ENCODE measurements around the gene BCL7C. TPM values are rescaled to one million over a fixed set of nuclear protein-coding genes. Genes with fewer than 3 reads are reported as not detected.

Gene BCL7C
- total RNA-seq, 1 experiment from 2014 or later = 42.5 TPM

Small RNA genes lying within 50 kb of the gene (small RNA-seq; reads per million reads assigned to genes)
- gene MIR4519 = not detected
- not detected for gene MIR762

Other genes starting within 250 kb of the BCL7C start
- gene PRR14, start 243.1 kb downstream of the BCL7C start, total RNA-seq (2014; rRNA removed; shearing (Covaris generic)) = 11.0 and 26.6 TPM in 2 replicates
- 20.0 and 23.1 TPM in 2 replicates for gene FBRS, start 235.6 kb downstream of the BCL7C start, total RNA-seq (2014; rRNA removed; shearing (Covaris generic))
- 17.3 and 22.9 TPM in 2 replicates for gene SRCAP, start 194.9 kb downstream of the BCL7C start, total RNA-seq (2014; rRNA removed; shearing (Covaris generic))
- gene PHKG2, start 145.7 kb downstream of the BCL7C start, total RNA-seq (2014; rRNA removed; shearing (Covaris generic)) = 24.8 and 25.7 TPM in 2 replicates
- gene CFAP119, start 132.0 kb downstream of the BCL7C start, total RNA-seq (2014; rRNA removed; shearing (Covaris generic)) = 5.7 and 5.9 TPM in 2 replicates
- gene RNF40, start 131.8 kb downstream of the BCL7C start, total RNA-seq (2014; rRNA removed; shearing (Covaris generic)) = 96.2 and 104 TPM in 2 replicates
- 14.5 and 15.9 TPM in 2 replicates for gene ZNF629, start 106.9 kb downstream of the BCL7C start, total RNA-seq (2014; rRNA removed; shearing (Covaris generic))
- not detected in 2 replicates for gene CTF1, start 2.5 kb upstream of the BCL7C start, total RNA-seq (2014; rRNA removed; shearing (Covaris generic))
- 61.1 and 70.8 TPM in 2 replicates for gene FBXL19, start 29.5 kb upstream of the BCL7C start, total RNA-seq (2014; rRNA removed; shearing (Covaris generic))
- 9.4 and 10.5 TPM in 2 replicates for gene ORAI3, start 55.0 kb upstream of the BCL7C start, total RNA-seq (2014; rRNA removed; shearing (Covaris generic))
- 3.1 and 5.3 TPM in 2 replicates for gene SETD1A, start 63.7 kb upstream of the BCL7C start, total RNA-seq (2014; rRNA removed; shearing (Covaris generic))
- gene HSD3B7, start 91.1 kb upstream of the BCL7C start, total RNA-seq (2014; rRNA removed; shearing (Covaris generic)) = 7.3 and 8.9 TPM in 2 replicates
- gene STX1B, start 116.6 kb upstream of the BCL7C start, total RNA-seq (2014; rRNA removed; shearing (Covaris generic)) = 1.0 and 2.1 TPM in 2 replicates
- 37.9 and 43.7 TPM in 2 replicates for gene STX4, start 139.5 kb upstream of the BCL7C start, total RNA-seq (2014; rRNA removed; shearing (Covaris generic))
- 16.9 and 21.5 TPM in 2 replicates for gene ZNF668, start 180.2 kb upstream of the BCL7C start, total RNA-seq (2014; rRNA removed; shearing (Covaris generic))
- 14.0 and 24.8 TPM in 2 replicates for gene ZNF646, start 180.3 kb upstream of the BCL7C start, total RNA-seq (2014; rRNA removed; shearing (Covaris generic))
- gene PRSS53, start 194.9 kb upstream of the BCL7C start, total RNA-seq (2014; rRNA removed; shearing (Covaris generic)) = 0.72 and 0.80 TPM in 2 replicates
- 104 and 114 TPM in 2 replicates for gene VKORC1, start 200.7 kb upstream of the BCL7C start, total RNA-seq (2014; rRNA removed; shearing (Covaris generic))
- 56.4 and 66.0 TPM in 2 replicates for gene BCKDK, start 214.3 kb upstream of the BCL7C start, total RNA-seq (2014; rRNA removed; shearing (Covaris generic))
- 57.0 and 62.1 TPM in 2 replicates for gene KAT8, start 223.6 kb upstream of the BCL7C start, total RNA-seq (2014; rRNA removed; shearing (Covaris generic))
- not detected in 2 replicates for gene PRSS8, start 241.7 kb upstream of the BCL7C start, total RNA-seq (2014; rRNA removed; shearing (Covaris generic))